Measurements from ENCODE around the gene MAN1C1. TPM values are rescaled to one million over a fixed set of nuclear protein-coding genes. Genes with fewer than 3 reads are reported as not detected.

MAN1C1 gene
- total RNA-seq, 1 donor from 2014 or later, result 29.1 TPM

DNA sequence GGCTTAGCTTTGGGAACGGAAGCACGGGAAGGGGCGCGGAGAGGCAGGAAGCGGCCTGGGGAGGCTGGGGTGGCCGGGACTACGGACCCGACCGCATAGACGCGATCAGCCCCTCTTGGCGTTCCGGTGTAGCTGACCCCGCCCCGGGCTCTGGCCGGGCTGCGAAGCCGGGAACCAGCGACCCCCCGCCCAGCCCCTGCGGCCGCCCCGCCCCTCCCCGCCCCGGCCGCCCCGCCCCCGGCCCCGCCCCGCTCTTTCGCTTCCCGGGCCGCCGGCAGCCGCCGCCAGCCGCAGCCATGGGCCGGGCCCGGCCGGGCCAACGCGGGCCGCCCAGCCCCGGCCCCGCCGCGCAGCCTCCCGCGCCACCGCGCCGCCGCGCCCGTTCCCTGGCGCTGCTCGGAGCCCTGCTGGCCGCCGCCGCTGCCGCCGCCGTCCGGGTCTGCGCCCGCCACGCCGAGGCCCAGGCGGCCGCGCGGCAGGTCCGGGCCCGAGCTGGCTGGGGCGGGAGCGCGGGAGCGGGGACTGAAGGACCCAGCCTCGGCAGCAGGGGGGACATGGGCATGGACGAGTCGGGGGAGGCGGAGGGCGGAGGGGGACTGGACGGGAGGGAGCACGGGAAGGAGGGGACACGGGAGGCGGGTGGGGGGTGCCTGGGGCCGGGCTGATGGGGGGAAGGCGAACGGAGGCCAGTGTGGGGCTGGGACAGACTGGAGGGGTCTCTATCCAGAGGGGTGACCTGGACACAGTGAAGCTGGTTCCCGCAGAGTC is 183.5 kb downstream of the MAN1C1 start, which contains the start of gene SELENON:
Gene SELENON, plus strand, starts transcription at position 259 of the 768 bp plus-strand sequence. Its CDS starts 38 bp downstream, at position 297.
- Mint-ChIP-seq H3K27ac (ENCODE audit: unreplicated experiment) (peak within 1 kb of the TSS; percentile 78), H3K36me3 (ENCODE audit: low read depth, unreplicated experiment) (peaks cover 11% of the 10 kb centered on the region), H3K4me1 (ENCODE audit: unreplicated experiment) (peaks cover 57% of the 10 kb centered on the region), H3K4me3 (ENCODE audit: unreplicated experiment) (peak within 1 kb of the TSS; percentile 91), H3K9me3 (ENCODE audit: unreplicated experiment) (no peaks in the 10 kb centered on the region), H3K27me3 (ENCODE audit: unreplicated experiment) (peaks cover 10% of the 10 kb centered on the region)
- DNase-seq (ENCODE audit: low spot score), result peak; percentile 78
- no peak for TF ChIP-seq CTCF (IDR thresholded peaks at IDR 0.05; ENCODE audit: unreplicated experiment)

DNA sequence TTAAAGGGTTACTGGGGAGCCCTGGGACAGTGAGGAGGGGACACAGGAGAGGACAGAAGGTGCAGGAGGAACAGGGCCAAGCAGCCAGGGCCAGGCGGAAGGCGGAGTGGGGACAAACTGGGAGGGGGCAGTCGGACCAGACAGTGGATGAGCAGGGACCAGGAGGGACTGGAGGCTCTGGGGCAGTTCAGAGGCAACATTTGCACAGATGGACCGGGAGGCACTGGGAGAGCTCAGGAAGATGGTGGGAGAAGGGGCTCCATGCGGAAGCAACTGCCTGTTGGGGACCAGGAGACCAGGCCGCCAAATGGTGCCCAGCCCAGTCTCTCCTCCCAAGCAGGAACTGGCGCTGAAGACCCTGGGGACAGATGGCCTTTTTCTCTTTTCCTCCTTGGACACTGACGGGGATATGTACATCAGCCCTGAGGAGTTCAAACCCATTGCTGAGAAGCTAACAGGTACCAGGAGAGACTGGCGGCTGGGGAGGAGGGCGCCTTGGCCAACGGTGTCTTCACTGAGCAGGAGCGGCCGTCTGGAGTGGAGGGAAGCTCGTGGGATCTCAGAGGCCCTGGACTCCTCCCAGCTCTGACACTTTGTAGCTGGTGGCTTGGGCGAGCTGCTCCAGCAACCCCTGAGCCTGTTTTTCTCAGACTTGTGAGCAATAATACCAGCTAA is 184.2 kb downstream of the MAN1C1 start:
- peak overlapping the region; percentile 78 for H3K27ac Mint-ChIP-seq (ENCODE audit: unreplicated experiment)

GRCh38 chr1:25802915-25803314 is 186.3 kb downstream of the MAN1C1 start:
- Mint-ChIP-seq H3K36me3 (ENCODE audit: low read depth, unreplicated experiment) (peaks cover 18% of the 10 kb centered on the region), H3K9me3 (ENCODE audit: unreplicated experiment) (no peaks in the 10 kb centered on the region), H3K4me1 (ENCODE audit: unreplicated experiment) (peaks cover 53% of the 10 kb centered on the region), H3K27ac (ENCODE audit: unreplicated experiment) (no peak overlapping the region), H3K27me3 (ENCODE audit: unreplicated experiment) (peaks cover 3% of the 10 kb centered on the region), H3K4me3 (ENCODE audit: unreplicated experiment) (peak overlapping the region; percentile 20)
- no peak for TF ChIP-seq CTCF (IDR thresholded peaks at IDR 0.05; ENCODE audit: unreplicated experiment)
- no peak for DNase-seq (ENCODE audit: low spot score)

More for the DNA sequence above, 184.2 kb downstream of the MAN1C1 start:
- Mint-ChIP-seq H3K4me3 (ENCODE audit: unreplicated experiment) (peak overlapping the region; percentile 91), H3K4me1 (ENCODE audit: unreplicated experiment) (peaks cover 64% of the 10 kb centered on the region), H3K9me3 (ENCODE audit: unreplicated experiment) (no peaks in the 10 kb centered on the region), H3K36me3 (ENCODE audit: low read depth, unreplicated experiment) (peaks cover 18% of the 10 kb centered on the region), H3K27me3 (ENCODE audit: unreplicated experiment) (peaks cover 10% of the 10 kb centered on the region)
- DNase-seq (ENCODE audit: low spot score), result no peak
- TF ChIP-seq CTCF (IDR thresholded peaks at IDR 0.05; ENCODE audit: unreplicated experiment), result no peak

DNA sequence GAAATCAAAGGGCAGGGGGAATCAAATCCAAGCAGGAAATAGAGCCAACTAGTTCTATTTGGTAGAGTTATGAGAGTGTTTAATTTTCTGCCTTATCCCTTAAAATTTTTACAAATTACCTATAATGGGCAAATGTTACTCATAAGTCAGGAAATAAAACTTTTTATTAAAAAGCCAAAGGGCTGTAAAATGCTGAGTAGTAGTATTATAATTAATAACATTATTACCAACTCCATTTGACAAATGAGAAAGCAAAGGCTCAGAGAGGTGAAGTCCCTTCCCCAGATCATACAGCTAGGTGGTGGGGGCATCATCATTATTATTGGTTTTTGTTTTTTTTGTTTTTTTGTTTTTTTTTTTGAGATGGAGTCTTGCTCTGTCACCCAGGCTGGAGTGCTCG is 186.8 kb downstream of the MAN1C1 start:
- peaks cover 48% of the 10 kb centered on the region for H3K4me1 Mint-ChIP-seq (ENCODE audit: unreplicated experiment)
- DNase-seq (ENCODE audit: low spot score), result no peak
- no peak overlapping the region for H3K27ac Mint-ChIP-seq (ENCODE audit: unreplicated experiment)
- peaks cover 15% of the 10 kb centered on the region for H3K36me3 Mint-ChIP-seq (ENCODE audit: low read depth, unreplicated experiment)
- no peak for TF ChIP-seq CTCF (IDR thresholded peaks at IDR 0.05; ENCODE audit: unreplicated experiment)
- no peak overlapping the region for H3K4me3 Mint-ChIP-seq (ENCODE audit: unreplicated experiment)
- H3K27me3 Mint-ChIP-seq (ENCODE audit: unreplicated experiment), result peaks cover 3% of the 10 kb centered on the region
- no peaks in the 10 kb centered on the region for H3K9me3 Mint-ChIP-seq (ENCODE audit: unreplicated experiment)

All from endothelial cell (in vitro differentiated cells).